Osteoblast (primary cell): Measurements from ENCODE around the gene CGREF1. TPM values are rescaled to one million over a fixed set of nuclear protein-coding genes. Genes with fewer than 3 reads are reported as not detected.

Experiments used
- DNase-seq: peaks from one replicate; pipeline ENCODE4 v3.0.0; 2011; ENCODE audit warnings: low spot score, mixed read lengths; ENCODE audit not compliant: insufficient read length; ENCODE audit errors: missing footprints
- H2AFZ ChIP-seq: 2 replicates; pipeline ENCODE4 v1.6.0; 2011; ENCODE audit warnings: mild to moderate bottlenecking, low read length
- H3K27ac ChIP-seq: 2 replicates; pipeline ENCODE4 v1.5.1; 2011; ENCODE audit warnings: mild to moderate bottlenecking, low read depth, low read length, moderate library complexity
- H3K27me3 ChIP-seq: 2 replicates; pipeline ENCODE4 v1.6.0; 2012; ENCODE audit warnings: mild to moderate bottlenecking, control low read depth, inconsistent platforms, low read length, moderate library complexity; ENCODE audit not compliant: insufficient read depth
- H3K36me3 ChIP-seq: 2 replicates; pipeline ENCODE4 v1.5.1; 2011; ENCODE audit warnings: mild to moderate bottlenecking, low read length, control low read depth, moderate library complexity; ENCODE audit not compliant: insufficient read depth
- H3K4me1 ChIP-seq: 2 replicates; pipeline ENCODE4 v1.5.1; 2011; ENCODE audit warnings: mild to moderate bottlenecking, low read length, control low read depth, moderate library complexity; ENCODE audit not compliant: insufficient read depth
- H3K4me2 ChIP-seq: 2 replicates; pipeline ENCODE4 v1.6.0; 2011; ENCODE audit warnings: mild to moderate bottlenecking, low read length; ENCODE audit not compliant: insufficient read depth
- H3K4me3 ChIP-seq: fragments of 200-600 bp; sonication (generic); 3 replicates; pipeline ENCODE4 v1.5.1; 2012; ENCODE audit warnings: mild to moderate bottlenecking, low read length, inconsistent platforms; ENCODE audit not compliant: insufficient read depth
- H3K79me2 ChIP-seq: 2 replicates; pipeline ENCODE4 v1.6.0; 2012; ENCODE audit warnings: mild to moderate bottlenecking, low read length, control low read depth, inconsistent platforms; ENCODE audit not compliant: insufficient read depth
- H3K9me3 ChIP-seq: 2 replicates; pipeline ENCODE4 v1.5.1; 2011; ENCODE audit warnings: low read depth, low read length, control low read depth
- H4K20me1 ChIP-seq: 2 replicates; pipeline ENCODE4 v1.6.0; 2012; ENCODE audit warnings: mild to moderate bottlenecking, low read length, control low read depth; ENCODE audit not compliant: insufficient read depth
- total RNA-seq: library from RNA; depleted of rRNA; stranded (reverse); fragments of >200 nt; gene quantifications from 2 replicates; pipeline ENCODE4 v1.2.3, GENCODE V29; 2012
- TF ChIP-seq, protein P1 (sequence below): IDR thresholded peaks from 2 replicates; pipeline ENCODE4 v1.5.1; 2011; ENCODE audit warnings: mild to moderate bottlenecking, low read depth, low read length, moderate library complexity; ENCODE audit errors: extremely low read depth

CGREF1 gene
- total RNA-seq, 1 donor: 14.5 TPM

DNA sequence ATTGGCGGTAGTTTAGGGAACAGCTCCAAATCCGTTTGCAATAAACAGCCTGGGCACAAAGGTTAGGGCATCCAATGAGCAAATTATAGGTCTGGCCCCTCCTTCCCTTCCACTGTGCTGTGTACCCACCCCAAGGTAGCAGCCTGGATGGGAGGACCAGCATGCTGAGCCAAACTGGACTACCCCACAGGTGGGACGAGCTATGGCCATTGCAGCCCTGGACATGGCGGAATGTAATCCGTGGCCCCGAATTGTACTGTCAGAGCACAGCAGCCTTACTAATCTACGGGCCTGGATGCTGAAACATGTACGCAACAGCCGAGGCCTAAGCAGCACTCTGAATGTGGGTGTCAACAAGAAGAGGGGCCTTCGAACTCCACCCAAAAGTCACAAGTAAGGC lies 60.7 kb downstream of the CGREF1 start:
- Histone ChIP-seq H3K27ac (no peak overlapping the region), H2AFZ (no peak overlapping the region), H3K36me3 (peaks cover 54% of the 10 kb centered on the region), H3K79me2 (no peaks in the 10 kb centered on the region), H3K4me1 (no peaks in the 10 kb centered on the region), H4K20me1 (peaks cover 3% of the 10 kb centered on the region), H3K9me3 (no peaks in the 10 kb centered on the region), H3K27me3 (no peaks in the 10 kb centered on the region), H3K4me2 (no peak overlapping the region), H3K4me3 (no peak overlapping the region)
- TF ChIP-seq, protein P1, sequence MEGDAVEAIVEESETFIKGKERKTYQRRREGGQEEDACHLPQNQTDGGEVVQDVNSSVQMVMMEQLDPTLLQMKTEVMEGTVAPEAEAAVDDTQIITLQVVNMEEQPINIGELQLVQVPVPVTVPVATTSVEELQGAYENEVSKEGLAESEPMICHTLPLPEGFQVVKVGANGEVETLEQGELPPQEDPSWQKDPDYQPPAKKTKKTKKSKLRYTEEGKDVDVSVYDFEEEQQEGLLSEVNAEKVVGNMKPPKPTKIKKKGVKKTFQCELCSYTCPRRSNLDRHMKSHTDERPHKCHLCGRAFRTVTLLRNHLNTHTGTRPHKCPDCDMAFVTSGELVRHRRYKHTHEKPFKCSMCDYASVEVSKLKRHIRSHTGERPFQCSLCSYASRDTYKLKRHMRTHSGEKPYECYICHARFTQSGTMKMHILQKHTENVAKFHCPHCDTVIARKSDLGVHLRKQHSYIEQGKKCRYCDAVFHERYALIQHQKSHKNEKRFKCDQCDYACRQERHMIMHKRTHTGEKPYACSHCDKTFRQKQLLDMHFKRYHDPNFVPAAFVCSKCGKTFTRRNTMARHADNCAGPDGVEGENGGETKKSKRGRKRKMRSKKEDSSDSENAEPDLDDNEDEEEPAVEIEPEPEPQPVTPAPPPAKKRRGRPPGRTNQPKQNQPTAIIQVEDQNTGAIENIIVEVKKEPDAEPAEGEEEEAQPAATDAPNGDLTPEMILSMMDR: no peak
- DNase-seq: no peak

GRCh38 chr2:27057184-27057583 lies 61.7 kb downstream of the CGREF1 start:
- no peak overlapping the region for H2AFZ ChIP-seq
- H3K4me2 ChIP-seq: no peak overlapping the region
- H3K79me2 ChIP-seq: no peaks in the 10 kb centered on the region
- H3K4me3 ChIP-seq: no peak overlapping the region
- H4K20me1 ChIP-seq: peaks cover 3% of the 10 kb centered on the region
- H3K27me3 ChIP-seq: no peaks in the 10 kb centered on the region
- peaks cover 2% of the 10 kb centered on the region for H3K4me1 ChIP-seq
- H3K27ac ChIP-seq: no peak overlapping the region
- TF ChIP-seq, protein P1: no peak
- H3K36me3 ChIP-seq: peaks cover 46% of the 10 kb centered on the region
- no peak for DNase-seq
- no peaks in the 10 kb centered on the region for H3K9me3 ChIP-seq

DNA sequence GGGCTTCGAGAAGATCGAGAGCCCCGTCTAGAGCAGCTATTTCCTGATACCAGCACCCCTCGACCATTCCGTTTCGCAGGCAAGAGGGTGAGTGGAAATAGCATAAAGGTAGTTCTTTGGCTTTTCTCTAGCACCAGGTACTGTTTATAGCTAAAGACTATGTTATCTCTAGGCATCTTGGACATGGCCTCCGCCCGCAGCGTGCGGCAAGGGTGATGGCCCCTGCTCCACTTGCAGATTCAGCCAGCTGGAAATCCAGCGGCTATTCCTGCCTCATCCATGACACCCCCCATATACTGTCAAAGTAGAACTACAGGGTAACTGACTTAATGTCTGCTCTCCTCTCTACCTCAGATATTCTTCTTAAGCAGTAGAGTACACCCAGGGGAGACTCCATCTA lies 64.2 kb downstream of the CGREF1 start:
- no peak overlapping the region for H2AFZ ChIP-seq
- TF ChIP-seq, protein P1: no peak
- peaks cover 5% of the 10 kb centered on the region for H4K20me1 ChIP-seq
- H3K36me3 ChIP-seq: peaks cover 43% of the 10 kb centered on the region
- no peak overlapping the region for H3K27ac ChIP-seq
- H3K4me2 ChIP-seq: no peak overlapping the region
- H3K9me3 ChIP-seq: no peaks in the 10 kb centered on the region
- no peak for DNase-seq
- no peak overlapping the region for H3K4me3 ChIP-seq
- no peaks in the 10 kb centered on the region for H3K27me3 ChIP-seq
- H3K79me2 ChIP-seq: peaks cover 2% of the 10 kb centered on the region
- H3K4me1 ChIP-seq: peaks cover 8% of the 10 kb centered on the region

DNA sequence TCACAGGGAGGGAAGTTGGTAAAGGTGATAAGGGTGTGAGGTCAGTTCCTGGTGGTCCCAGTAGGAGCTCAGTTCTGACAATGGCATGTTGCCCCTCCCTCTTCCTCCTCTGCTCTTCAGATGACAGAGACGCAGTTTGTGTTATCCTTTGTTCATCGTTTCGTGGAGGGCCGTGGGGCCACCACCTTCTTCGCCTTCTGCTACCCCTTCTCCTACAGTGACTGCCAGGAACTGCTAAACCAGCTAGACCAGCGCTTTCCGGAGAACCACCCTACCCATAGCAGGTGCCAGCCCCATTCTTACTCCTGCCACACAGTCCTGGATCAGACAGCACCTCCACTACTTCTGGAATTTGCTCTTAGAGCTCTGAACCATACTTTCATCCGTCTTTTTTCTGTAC lies 65.2 kb downstream of the CGREF1 start:
- Histone ChIP-seq H3K4me3 (no peak overlapping the region), H3K79me2 (peaks cover 2% of the 10 kb centered on the region), H2AFZ (no peak overlapping the region), H3K36me3 (peaks cover 39% of the 10 kb centered on the region), H3K9me3 (no peaks in the 10 kb centered on the region), H3K27me3 (no peaks in the 10 kb centered on the region), H3K4me1 (peaks cover 12% of the 10 kb centered on the region), H3K4me2 (no peak overlapping the region), H3K27ac (no peak overlapping the region), H4K20me1 (peaks cover 3% of the 10 kb centered on the region)
- no peak for DNase-seq
- TF ChIP-seq, protein P1: no peak
